ENCODE data around the gene SKOR1.

GRCh38 chr15:67806536-67806935 lies 18.8 kb upstream of the SKOR1 start:
- TF ChIP-seq CTCF (IDR thresholded peaks at IDR 0.05) = no peak
- no peak for TF ChIP-seq HMGXB4 (CRISPR knock-in tag; IDR thresholded peaks at IDR 0.05)
- TF ChIP-seq TEAD4 (CRISPR knock-in tag; IDR thresholded peaks at IDR 0.05) = no peak

Data from WTC11 (cell line).